CD4-positive, alpha-beta T cell treated with Interleukin-17A for 4 hours (primary cell): ENCODE measurements around the gene C1orf74.
"Not testable (repeated sequence)": the region's sequence is repeated elsewhere in the genome, so short reads cannot be mapped to it uniquely, and the experiment has no call there.

ENCODE experiments used
- DNase-seq: peaks from one replicate; pipeline ENCODE4 v3.0.0-alpha.2; 2020; ENCODE audit warnings: mixed read lengths

The C1orf74 gene

GRCh38 chr1:209805341-209805781 lies 21.0 kb upstream of the C1orf74 start:
- DNase-seq, result no peak

DNA sequence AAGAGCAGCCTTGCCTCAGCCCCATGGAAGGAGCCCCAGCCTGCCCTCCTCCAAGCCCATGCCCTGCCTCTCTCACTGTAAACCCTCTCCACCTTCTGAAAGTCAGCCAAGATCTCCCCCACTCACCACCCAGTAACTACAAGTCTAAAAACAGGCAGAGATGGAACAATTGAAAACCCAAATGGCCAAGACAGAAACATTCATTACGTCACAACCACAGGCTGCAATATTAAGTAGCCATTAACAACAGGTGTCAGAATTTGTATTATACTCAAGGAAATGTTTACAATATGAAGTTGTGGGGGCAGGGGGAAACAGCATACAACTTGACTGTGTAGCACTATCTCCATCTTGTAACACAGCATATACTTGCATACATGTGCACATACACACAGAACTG lies 19.2 kb upstream of the C1orf74 start:
- no peak for DNase-seq

DNA sequence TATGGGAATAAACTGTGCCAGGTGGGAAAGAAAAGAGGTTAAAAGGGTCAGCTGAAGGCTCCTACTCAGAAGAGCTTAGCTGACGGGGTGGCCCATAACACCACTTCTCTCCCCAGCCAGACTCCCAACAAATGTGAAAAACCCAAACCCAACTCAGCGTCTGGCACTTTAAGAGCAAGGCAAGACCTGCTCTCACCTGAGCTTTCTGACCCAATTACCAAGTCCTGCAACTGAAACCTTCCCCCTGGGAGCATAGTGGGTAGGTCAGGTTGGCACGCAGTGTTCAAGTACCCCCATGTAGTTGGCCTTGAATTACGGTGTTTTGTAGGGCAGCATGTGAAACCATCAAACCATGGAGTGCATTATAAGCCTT lies 18.4 kb upstream of the C1orf74 start:
- DNase-seq, result no peak

- no peak for DNase-seq
Measured at GRCh38 chr1:209802117-209802779, 17.9 kb upstream of the C1orf74 start.

DNA sequence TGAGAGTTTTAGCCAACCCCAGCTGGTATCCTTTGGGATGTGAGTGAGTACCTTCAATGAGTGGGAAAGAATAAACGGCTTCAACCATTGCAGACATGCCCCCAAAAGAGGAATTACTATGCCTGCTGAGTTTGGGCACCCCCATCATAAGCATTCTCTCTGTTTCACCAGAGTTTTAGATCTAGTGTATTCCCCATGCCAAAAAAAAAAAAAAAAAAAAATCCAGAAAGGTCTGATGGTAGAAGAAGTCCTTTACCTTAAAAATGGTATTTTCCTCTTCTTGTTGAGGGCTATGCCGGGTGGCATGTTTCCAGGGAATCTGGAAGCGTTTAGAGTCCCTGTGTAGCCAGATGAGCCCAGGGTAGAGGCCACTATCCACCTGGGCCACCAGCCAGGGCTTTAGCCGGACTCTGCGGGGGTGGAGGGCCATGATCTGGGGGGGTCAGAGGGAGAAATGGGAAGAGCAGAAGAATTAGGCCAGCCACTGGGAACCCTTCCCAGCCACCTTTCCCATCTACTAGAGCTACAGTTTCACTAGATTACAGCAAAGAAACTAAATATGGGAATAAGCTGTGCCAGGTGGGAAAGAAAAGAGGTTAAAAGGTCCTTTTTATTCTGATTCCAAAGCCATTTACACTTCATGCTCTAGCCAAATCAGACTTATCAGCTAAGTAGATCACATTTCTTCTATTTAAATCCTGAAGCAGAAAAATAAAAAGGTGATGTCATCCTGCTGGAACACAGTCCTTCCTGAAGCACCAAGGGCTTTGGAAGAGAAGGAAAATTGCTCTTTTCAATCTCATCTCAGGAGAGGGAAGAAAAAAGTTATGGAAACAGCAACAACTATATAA lies 16.9 kb upstream of the C1orf74 start:
- no peak for DNase-seq

DNA sequence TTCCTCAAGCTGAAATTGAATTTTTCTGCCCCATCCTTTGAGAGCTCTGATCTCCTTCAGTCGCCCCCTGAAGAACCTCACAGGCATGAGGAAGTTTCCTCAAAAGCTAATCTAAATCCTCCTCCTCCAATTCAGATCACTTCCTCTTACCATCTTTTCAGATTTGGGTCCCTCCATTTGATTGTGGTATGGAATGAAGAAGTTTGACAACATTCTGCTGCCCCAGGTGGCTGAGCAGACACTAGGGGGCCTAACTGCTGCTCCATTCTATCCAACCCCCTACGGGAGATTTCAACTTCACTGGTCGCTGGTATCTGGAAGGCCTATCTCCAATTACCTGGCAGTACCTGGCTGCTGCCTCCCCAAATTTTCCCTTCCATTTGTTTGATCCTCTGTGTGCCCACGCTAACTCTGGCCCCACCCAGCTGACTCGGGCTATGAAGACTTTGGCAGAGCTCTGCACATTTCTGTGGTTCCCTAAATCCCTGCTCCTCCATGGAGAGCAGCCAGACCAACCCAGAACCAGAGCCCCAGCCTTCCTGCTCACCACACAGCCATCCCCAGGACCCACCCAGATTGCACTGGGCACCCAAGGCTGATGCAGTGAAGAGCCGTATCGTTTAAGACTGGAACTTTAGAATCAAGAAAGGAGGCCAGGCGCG lies 13.8 kb upstream of the C1orf74 start:
- no peak for DNase-seq

DNA sequence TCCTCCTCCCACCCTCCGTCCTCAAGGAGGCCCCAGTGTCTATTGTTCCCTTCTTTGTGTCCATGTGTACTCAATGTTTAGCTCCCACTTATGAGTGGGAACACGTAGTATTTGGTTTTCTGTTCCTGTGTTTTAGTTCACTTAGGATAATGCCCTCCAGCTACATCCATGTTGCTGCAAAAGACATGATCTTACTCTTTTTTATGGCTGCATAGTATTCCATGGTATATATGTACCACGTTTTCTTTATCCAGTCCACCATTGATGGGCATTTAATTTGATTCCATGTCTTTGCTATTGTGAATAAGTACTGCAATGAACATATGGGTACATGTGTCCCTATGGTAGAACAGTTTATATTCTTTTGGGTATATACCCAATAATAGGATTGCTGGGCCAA lies 9.4 kb upstream of the C1orf74 start:
- not testable (repeated sequence) for DNase-seq

- DNase-seq, result no peak
Measured at GRCh38 chr1:209791920-209792319, 7.6 kb upstream of the C1orf74 start.

GRCh38 chr1:209790286-209791193 lies 6.2 kb upstream of the C1orf74 start:
- DNase-seq, result no peak

DNA sequence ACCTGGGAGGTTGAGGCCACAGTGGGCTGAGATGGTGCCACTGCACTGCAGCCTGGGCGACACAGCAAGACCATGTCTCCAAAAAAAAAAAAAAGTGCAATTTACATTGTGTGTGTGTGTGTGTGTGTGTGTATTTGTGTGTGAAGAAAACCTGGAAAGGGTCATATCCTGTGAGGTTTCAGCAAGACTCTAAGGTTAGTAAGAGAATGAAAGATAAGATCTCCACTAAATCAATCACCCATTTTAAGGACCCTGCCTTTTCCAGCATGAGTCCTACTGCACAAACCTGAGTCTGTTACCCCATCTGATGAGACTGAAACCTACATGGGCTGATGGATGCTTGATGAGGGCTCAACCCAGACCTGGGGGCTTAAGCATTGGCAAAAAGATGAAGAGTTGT lies 4.9 kb upstream of the C1orf74 start:
- no peak for DNase-seq

DNA sequence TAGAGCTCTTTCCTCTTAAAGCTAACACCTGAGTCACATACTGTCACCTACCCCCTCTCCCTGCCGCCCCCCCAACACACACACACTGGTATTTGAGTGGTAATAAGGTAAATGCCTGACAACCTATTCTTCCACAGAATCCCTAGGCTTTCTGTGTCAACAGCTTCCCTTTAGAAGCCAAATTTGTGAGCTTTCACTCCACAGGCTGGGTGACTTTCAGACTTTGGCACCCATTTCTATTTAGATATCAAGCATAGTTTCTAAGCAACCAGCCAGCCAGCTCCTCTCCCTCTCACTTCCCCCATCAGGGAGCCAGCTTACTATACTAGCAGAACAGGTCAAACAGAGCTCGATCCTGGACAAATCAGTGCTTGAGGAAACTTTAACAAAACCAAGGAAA lies 3.2 kb upstream of the C1orf74 start:
- no peak for DNase-seq

GRCh38 chr1:209786146-209786545 lies 1.8 kb upstream of the C1orf74 start:
- no peak for DNase-seq

DNA sequence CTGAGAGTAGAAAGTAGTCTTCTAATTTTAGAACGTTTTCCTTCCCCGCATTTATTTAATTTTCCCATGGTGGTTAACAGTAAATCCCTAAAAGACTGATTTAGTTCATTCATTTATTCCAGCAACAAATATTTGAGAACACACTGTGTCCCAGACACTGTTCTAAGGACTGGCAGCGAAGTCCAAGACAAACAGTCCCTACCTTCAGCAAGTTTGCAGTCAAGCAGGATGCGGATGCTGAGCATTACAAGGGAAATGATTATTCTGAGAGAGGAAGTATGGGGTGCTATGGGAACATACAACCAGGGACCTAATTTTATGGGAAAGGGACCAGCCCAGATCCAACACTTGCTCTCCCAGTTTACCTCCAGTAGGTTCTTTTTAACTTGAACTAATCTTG lies 1.2 kb upstream of the C1orf74 start:
- DNase-seq, result no peak

- no peak for DNase-seq
Measured at GRCh38 chr1:209783386-209783785, 973 bp downstream of the C1orf74 start.

GRCh38 chr1:209780268-209780667 lies 4.1 kb downstream of the C1orf74 start:
- no peak for DNase-seq

DNA sequence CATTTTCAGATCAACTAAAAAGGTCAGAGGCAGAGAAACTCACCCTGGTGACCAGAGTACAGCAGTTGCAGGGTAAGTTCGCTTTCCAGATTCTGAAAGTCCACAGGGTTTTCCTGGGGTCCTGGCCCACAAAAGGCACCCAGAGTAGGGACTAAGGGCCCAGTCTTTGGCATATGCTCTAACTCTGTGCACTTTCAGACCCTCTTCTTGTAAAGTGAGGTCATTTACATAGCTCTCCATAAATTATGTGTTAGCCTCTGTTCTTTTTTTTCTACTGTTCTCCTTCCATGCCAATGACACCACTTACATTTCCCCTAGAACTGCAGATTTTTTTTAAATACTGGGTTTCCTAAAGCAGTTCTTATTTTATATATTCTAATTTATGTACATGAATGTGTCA lies 6.3 kb downstream of the C1orf74 start:
- no peak for DNase-seq

GRCh38 chr1:209777587-209777986 lies 6.8 kb downstream of the C1orf74 start:
- no peak for DNase-seq

GRCh38 chr1:209775678-209776077 lies 8.7 kb downstream of the C1orf74 start:
- DNase-seq, result no peak

- DNase-seq, result no peak
Measured at GRCh38 chr1:209774592-209774991, 9.8 kb downstream of the C1orf74 start.

- peak; percentile 31 for DNase-seq
Measured at GRCh38 chr1:209772126-209772525, 12.2 kb downstream of the C1orf74 start.

GRCh38 chr1:209770636-209771415 lies 13.5 kb downstream of the C1orf74 start:
- no peak for DNase-seq

DNA sequence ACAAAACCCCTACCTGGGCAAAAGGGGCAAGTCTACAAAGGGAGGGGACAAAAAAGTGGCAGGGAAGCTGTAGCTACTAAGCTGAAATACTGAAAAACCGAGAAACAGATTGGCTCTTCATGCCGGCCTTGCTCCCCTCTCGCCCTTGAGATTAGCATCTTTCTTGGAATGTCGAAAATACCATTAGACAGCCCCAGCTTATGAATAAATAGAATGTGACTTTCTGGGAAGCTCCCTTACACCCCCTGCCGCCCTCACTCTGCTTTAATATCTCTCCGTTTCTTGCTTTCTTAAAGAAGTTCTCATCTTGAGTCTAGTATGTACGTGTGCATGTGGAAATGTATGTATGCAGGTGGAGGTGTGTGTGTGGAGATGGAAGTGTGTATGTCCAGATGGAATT lies 14.4 kb downstream of the C1orf74 start:
- peak; percentile 44 for DNase-seq
